Chondrocyte (in vitro differentiated cells): ENCODE results near the gene ATP6V0D1. TPM values are rescaled to one million over a fixed set of nuclear protein-coding genes. Genes with fewer than 3 reads are reported as not detected.
A peak's percentile ranks its signal among the peaks of the same experiment; 100 is the strongest.

Experiments
- DNase-seq: peaks from one replicate; pipeline ENCODE4 v3.0.0; 2021; ENCODE audit warnings: mixed read lengths, low spot score
- H3K27ac Mint-ChIP-seq: one replicate; pipeline ENCODE4 v1.8.0; 2021; ENCODE audit warnings: mild to moderate bottlenecking, moderate library complexity, mixed read lengths; ENCODE audit not compliant: unreplicated experiment
- H3K27me3 Mint-ChIP-seq: 2 replicates; pipeline ENCODE4 v1.8.0; 2021; ENCODE audit warnings: low read depth, mixed read lengths
- H3K36me3 Mint-ChIP-seq: 2 replicates; pipeline ENCODE4 v1.8.0; 2021; ENCODE audit warnings: low read depth, mixed read lengths
- H3K4me1 Mint-ChIP-seq: 2 replicates; pipeline ENCODE4 v1.8.0; 2021; ENCODE audit warnings: low read depth, mild to moderate bottlenecking, mixed read lengths
- H3K4me3 Mint-ChIP-seq: one replicate; pipeline ENCODE4 v1.8.0; 2021; ENCODE audit warnings: mild to moderate bottlenecking, moderate library complexity, mixed read lengths; ENCODE audit not compliant: unreplicated experiment
- H3K9me3 Mint-ChIP-seq: 2 replicates; pipeline ENCODE4 v1.8.0; 2021; ENCODE audit warnings: low read depth, mixed read lengths
- total RNA-seq: library from RNA; stranded (reverse); gene quantifications from 3 replicates; pipeline ENCODE4 v1.2.1, GENCODE V29; 2021
- TF ChIP-seq, protein P1 (sequence below): fragments of 200-600 bp; sonication (generic); IDR thresholded peaks from 2 replicates; pipeline ENCODE4 v1.5.0; 2021; ENCODE audit warnings: antibody characterized with exemption, mild to moderate bottlenecking, moderate library complexity

Gene ATP6V0D1
- total RNA-seq, 1 donor from 2014 or later = 85.5 TPM

- H3K36me3 Mint-ChIP-seq = peaks cover 13% of the 10 kb centered on the region
Observed at GRCh38 chr16:67437513-67437912, 43.4 kb downstream of the ATP6V0D1 start.

GRCh38 chr16:67436640-67437193 is 44.2 kb downstream of the ATP6V0D1 start:
- peaks cover 2% of the 10 kb centered on the region for H3K4me1 Mint-ChIP-seq
- no peaks in the 10 kb centered on the region for H3K27me3 Mint-ChIP-seq
- H3K4me3 Mint-ChIP-seq = no peak overlapping the region
- H3K9me3 Mint-ChIP-seq = no peaks in the 10 kb centered on the region
- H3K27ac Mint-ChIP-seq = no peak overlapping the region
- TF ChIP-seq, protein P1, sequence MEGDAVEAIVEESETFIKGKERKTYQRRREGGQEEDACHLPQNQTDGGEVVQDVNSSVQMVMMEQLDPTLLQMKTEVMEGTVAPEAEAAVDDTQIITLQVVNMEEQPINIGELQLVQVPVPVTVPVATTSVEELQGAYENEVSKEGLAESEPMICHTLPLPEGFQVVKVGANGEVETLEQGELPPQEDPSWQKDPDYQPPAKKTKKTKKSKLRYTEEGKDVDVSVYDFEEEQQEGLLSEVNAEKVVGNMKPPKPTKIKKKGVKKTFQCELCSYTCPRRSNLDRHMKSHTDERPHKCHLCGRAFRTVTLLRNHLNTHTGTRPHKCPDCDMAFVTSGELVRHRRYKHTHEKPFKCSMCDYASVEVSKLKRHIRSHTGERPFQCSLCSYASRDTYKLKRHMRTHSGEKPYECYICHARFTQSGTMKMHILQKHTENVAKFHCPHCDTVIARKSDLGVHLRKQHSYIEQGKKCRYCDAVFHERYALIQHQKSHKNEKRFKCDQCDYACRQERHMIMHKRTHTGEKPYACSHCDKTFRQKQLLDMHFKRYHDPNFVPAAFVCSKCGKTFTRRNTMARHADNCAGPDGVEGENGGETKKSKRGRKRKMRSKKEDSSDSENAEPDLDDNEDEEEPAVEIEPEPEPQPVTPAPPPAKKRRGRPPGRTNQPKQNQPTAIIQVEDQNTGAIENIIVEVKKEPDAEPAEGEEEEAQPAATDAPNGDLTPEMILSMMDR = no peak
- no peak for DNase-seq
- peaks cover 13% of the 10 kb centered on the region for H3K36me3 Mint-ChIP-seq

More at GRCh38 chr16:67437513-67437912, 43.4 kb downstream of the ATP6V0D1 start:
- no peaks in the 10 kb centered on the region for H3K4me1 Mint-ChIP-seq
- H3K9me3 Mint-ChIP-seq = no peaks in the 10 kb centered on the region
- no peak overlapping the region for H3K27ac Mint-ChIP-seq
- no peak for DNase-seq
- no peak overlapping the region for H3K4me3 Mint-ChIP-seq
- TF ChIP-seq, protein P1 = no peak
- H3K27me3 Mint-ChIP-seq = no peaks in the 10 kb centered on the region

DNA sequence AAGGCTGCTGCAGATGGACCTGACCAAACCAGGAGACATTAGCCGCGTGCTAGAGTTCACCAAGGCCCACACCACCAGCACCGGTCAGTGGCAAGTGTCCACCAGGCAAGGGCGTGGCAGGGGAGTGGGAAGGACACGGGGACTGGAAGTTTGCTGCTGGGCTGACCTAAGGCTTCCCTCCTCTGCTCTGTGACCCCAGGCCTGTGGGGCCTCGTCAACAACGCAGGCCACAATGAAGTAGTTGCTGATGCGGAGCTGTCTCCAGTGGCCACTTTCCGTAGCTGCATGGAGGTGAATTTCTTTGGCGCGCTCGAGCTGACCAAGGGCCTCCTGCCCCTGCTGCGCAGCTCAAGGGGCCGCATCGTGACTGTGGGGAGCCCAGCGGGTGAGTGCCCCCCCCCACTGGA is 45.2 kb downstream of the ATP6V0D1 start:
- TF ChIP-seq, protein P1 = no peak
- H3K4me3 Mint-ChIP-seq = no peak overlapping the region
- peaks cover 13% of the 10 kb centered on the region for H3K36me3 Mint-ChIP-seq
- H3K4me1 Mint-ChIP-seq = peaks cover 6% of the 10 kb centered on the region
- H3K9me3 Mint-ChIP-seq = no peaks in the 10 kb centered on the region
- H3K27ac Mint-ChIP-seq = no peak overlapping the region
- no peaks in the 10 kb centered on the region for H3K27me3 Mint-ChIP-seq
- peak; percentile 73 for DNase-seq

DNA sequence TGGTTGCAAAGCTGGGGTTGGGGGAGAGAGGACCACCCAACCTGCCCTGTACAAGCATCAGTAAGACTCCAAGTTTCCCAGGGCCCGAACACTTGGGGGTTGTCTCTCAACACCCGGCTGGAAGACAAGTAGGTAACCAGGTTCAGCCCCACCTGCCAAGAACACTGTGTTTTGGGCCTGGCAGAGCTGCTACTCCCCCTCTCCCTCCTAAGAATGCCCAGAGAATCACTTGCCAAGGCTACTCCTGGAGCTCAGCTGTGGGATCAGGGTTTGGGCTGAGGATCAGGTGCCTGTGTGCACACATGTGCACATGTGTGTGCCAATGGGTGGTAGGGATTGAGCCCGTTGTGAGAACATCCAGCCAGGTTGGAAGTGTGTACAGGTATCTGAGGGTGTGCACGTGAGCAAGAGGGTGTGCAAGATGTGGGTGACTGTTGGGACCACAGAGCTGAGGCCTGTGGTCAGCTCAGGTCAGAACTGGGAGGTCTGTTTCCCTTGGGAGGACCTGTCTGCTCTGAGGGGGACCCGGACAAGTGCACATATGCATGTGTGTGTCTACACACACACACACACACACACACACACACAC is 47.7 kb downstream of the ATP6V0D1 start:
- TF ChIP-seq, protein P1 = no peak
- Mint-ChIP-seq H3K27ac (no peak overlapping the region), H3K4me3 (no peak overlapping the region), H3K4me1 (peaks cover 11% of the 10 kb centered on the region), H3K27me3 (peaks cover 11% of the 10 kb centered on the region), H3K9me3 (no peaks in the 10 kb centered on the region), H3K36me3 (peaks cover 5% of the 10 kb centered on the region)
- DNase-seq = no peak

- Mint-ChIP-seq H3K36me3 (peaks cover 4% of the 10 kb centered on the region), H3K9me3 (no peaks in the 10 kb centered on the region), H3K27me3 (peaks cover 11% of the 10 kb centered on the region), H3K4me1 (peaks cover 11% of the 10 kb centered on the region), H3K27ac (no peak overlapping the region), H3K4me3 (no peak overlapping the region)
- TF ChIP-seq, protein P1 = no peak
- DNase-seq = no peak
Observed at GRCh38 chr16:67432506-67432890, 48.5 kb downstream of the ATP6V0D1 start.
